ENCODE data around the gene TIMM44. TPM values are rescaled to one million over a fixed set of nuclear protein-coding genes. Genes with fewer than 3 reads are reported as not detected.

Gene TIMM44
- total and polyA plus RNA-seq, 2 donors (not counting 3 experiments of a cell fraction or from before 2014, with no cell fraction given), result 61.5 to 64.3 TPM

DNA sequence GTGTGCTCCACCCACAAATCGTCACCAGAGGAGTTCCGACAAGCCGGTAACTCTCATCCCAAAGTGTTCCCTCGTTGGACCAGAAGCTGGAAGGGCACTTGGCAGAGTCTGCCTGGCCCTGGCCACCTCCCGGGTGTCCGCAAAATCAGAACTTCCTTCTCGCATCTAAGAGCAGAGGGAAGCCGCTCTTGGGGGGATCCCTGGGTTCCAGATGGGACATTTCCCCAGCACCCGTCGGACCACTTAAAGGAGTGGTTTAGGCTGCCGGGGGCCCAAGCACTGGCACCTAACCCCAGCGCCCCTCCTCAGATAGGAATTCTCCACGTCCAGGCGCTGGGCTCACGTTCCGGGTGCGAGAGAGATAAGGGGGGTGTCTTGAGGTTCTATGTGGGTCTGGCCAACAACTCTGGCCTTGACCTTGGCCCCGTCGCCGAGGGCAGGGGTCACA lies 40.6 kb downstream of the TIMM44 start:
- H3K27ac ChIP-seq (ENCODE audit: insufficient read depth, low read depth, low read length), result peak overlapping the region; percentile 16
- no peak for FAIRE-seq

More for the DNA sequence above, 40.6 kb downstream of the TIMM44 start:
- peaks cover 16% of the 10 kb centered on the region for H3K4me1 ChIP-seq (ENCODE audit: control insufficient read depth, extremely low read depth, insufficient read depth, low read length)
- no peaks in the 10 kb centered on the region for H3K27me3 ChIP-seq (ENCODE audit: control insufficient read depth in 2 of 2, insufficient read depth in 2 of 2, low read length in 2 of 2)
- peak overlapping the region; percentile 6 to 48 (median 36) for H3K4me3 ChIP-seq (replicated peaks in 1 of 3; ENCODE audit: insufficient read depth in 1 of 3, low read depth in 1 of 3, low read length in 3 of 3)
- ChIA-PET CTCF (interaction anchor here (0.6 to 2.2 kb wide), 14 partner anchors 13 to 334 kb away, joined by 3 to 17 read pairs (median 3); partner anchors contain the start of genes SNAPC2, TIMM44 and TRAPPC5), POLR2A (interaction anchor here (0.9 to 1.0 kb wide), 2 partner anchors 9 to 18 kb away, joined by 3 to 13 read pairs; partner anchors contain the start of gene SNAPC2)
- DNase-seq (ENCODE audit: low read depth, low spot score), result no peak
- intact Hi-C loops (cut with micrococcal nuclease), result loop anchor here (1.0 kb wide), 4 partner anchors 15 to 50 kb away; partner anchors contain the start of genes LRRC8E and SNAPC2
- dilution Hi-C loops (cut with MboI; ENCODE audit: extremely low pct_ligation_motif_present, low sequenced_read_pairs), result no loop called here
- TSS peak; percentile 93 for BruUV-seq (replicated peaks)
- no peaks in the 10 kb centered on the region for H3K36me3 ChIP-seq (ENCODE audit: control insufficient read depth in 2 of 2, extremely low read depth in 1 of 2, insufficient read depth in 2 of 2, low read length in 2 of 2)
- H4K20me1 ChIP-seq (replicated peaks; ENCODE audit: control insufficient read depth, extremely low read depth, insufficient read depth, low read length), result no peaks in the 10 kb centered on the region
- peaks cover 28% of the 10 kb centered on the region for H3K79me2 ChIP-seq (ENCODE audit: control insufficient read depth, insufficient read depth, low read length)
- H3K9me3 ChIP-seq (replicated peaks; ENCODE audit: control insufficient read depth, insufficient read depth, low read length), result no peaks in the 10 kb centered on the region
- H3K9me1 ChIP-seq (replicated peaks; ENCODE audit: control insufficient read depth, extremely low read depth, insufficient read depth, low read length), result no peaks in the 10 kb centered on the region
- peak overlapping the region; percentile 52 for H3K4me2 ChIP-seq (ENCODE audit: insufficient read depth, low read length)
- peak overlapping the region; percentile 52 for H3K9ac ChIP-seq (replicated peaks; ENCODE audit: extremely low read depth, insufficient read depth, low read length)
- TF ChIP-seq EZH2 (IDR thresholded peaks at IDR 0.05; ENCODE audit: borderline replicate concordance, low read depth, low read length, severe bottlenecking) (no peak), POLR2AphosphoS5 (IDR thresholded peaks at IDR 0.05; ENCODE audit: insufficient read depth, low read depth, low read length) (no peak), FOS (IDR thresholded peaks at IDR 0.05; ENCODE audit: borderline replicate concordance, insufficient read depth, low read length) (no peak), JUN (IDR thresholded peaks at IDR 0.05; ENCODE audit: borderline replicate concordance, insufficient read depth, insufficient read length, low read depth) (no peak), GATA2 (IDR thresholded peaks at IDR 0.05; ENCODE audit: insufficient read depth, insufficient read length, low read depth, low read length) (no peak), MYC (IDR thresholded peaks at IDR 0.05; ENCODE audit: low read depth, low read length) (no peak), POLR2A (IDR thresholded peaks at IDR 0.05; ENCODE audit: low read depth, low read length) (no peak)
- TF ChIP-seq, protein P1, sequence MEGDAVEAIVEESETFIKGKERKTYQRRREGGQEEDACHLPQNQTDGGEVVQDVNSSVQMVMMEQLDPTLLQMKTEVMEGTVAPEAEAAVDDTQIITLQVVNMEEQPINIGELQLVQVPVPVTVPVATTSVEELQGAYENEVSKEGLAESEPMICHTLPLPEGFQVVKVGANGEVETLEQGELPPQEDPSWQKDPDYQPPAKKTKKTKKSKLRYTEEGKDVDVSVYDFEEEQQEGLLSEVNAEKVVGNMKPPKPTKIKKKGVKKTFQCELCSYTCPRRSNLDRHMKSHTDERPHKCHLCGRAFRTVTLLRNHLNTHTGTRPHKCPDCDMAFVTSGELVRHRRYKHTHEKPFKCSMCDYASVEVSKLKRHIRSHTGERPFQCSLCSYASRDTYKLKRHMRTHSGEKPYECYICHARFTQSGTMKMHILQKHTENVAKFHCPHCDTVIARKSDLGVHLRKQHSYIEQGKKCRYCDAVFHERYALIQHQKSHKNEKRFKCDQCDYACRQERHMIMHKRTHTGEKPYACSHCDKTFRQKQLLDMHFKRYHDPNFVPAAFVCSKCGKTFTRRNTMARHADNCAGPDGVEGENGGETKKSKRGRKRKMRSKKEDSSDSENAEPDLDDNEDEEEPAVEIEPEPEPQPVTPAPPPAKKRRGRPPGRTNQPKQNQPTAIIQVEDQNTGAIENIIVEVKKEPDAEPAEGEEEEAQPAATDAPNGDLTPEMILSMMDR (IDR thresholded peaks at IDR 0.05; ENCODE audit: extremely low read depth in 1 of 2, insufficient read depth in 1 of 2, low read depth in 1 of 2, low read length in 2 of 2), result no peak
- TF ChIP-seq, protein P2, sequence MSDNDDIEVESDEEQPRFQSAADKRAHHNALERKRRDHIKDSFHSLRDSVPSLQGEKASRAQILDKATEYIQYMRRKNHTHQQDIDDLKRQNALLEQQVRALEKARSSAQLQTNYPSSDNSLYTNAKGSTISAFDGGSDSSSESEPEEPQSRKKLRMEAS (IDR thresholded peaks at IDR 0.05; ENCODE audit: insufficient read depth, insufficient read length), result no peak
- peak overlapping the region; percentile 62 for H2AFZ ChIP-seq (ENCODE audit: low read depth, low read length)
